Hematopoietic multipotent progenitor cell (in vitro differentiated cells): ENCODE data around the gene RAB20. TPM values are rescaled to one million over a fixed set of nuclear protein-coding genes. Genes with fewer than 3 reads are reported as not detected.

ENCODE experiments used
- DNase-seq, 3 donors: peaks; one replicate each; pipeline ENCODE4 v3.0.0-alpha.2; 2011 to 2015; ENCODE audit warnings: low read depth in 2 of 3, low spot score in 2 of 3
- total RNA-seq: library from RNA; depleted of rRNA; stranded (reverse); fragments of >200 nt; gene quantifications from one replicate; pipeline ENCODE4 v1.2.3, GENCODE V29; 2012

The RAB20 gene
- total RNA-seq, 1 donor = 2.7 TPM

GRCh38 chr13:110556224-110556606, 5.3 kb downstream of the RAB20 start:
- DNase-seq = no peak

GRCh38 chr13:110555601-110556223, 5.8 kb downstream of the RAB20 start:
- DNase-seq = peak in 2 of 3 donors; percentile 18 to 63

- no peak for DNase-seq
Observed at GRCh38 chr13:110554946-110555345, 6.6 kb downstream of the RAB20 start.

GRCh38 chr13:110554227-110554836, 7.2 kb downstream of the RAB20 start:
- no peak for DNase-seq

GRCh38 chr13:110553417-110553816, 8.1 kb downstream of the RAB20 start:
- no peak for DNase-seq

GRCh38 chr13:110552767-110553166, 8.8 kb downstream of the RAB20 start:
- no peak for DNase-seq

GRCh38 chr13:110551284-110551683, 10.2 kb downstream of the RAB20 start:
- DNase-seq = no peak

GRCh38 chr13:110549795-110550160, 11.7 kb downstream of the RAB20 start:
- DNase-seq = no peak

- DNase-seq = no peak
Observed at GRCh38 chr13:110548891-110549794, 12.4 kb downstream of the RAB20 start.

GRCh38 chr13:110546926-110547325, 14.6 kb downstream of the RAB20 start:
- no peak for DNase-seq

- no peak for DNase-seq
Observed at GRCh38 chr13:110546378-110546777, 15.1 kb downstream of the RAB20 start.

GRCh38 chr13:110542169-110542796, 19.2 kb downstream of the RAB20 start:
- no peak for DNase-seq

- no peak for DNase-seq
Observed at GRCh38 chr13:110541526-110541920, 20.0 kb downstream of the RAB20 start.

- no peak for DNase-seq
Observed at GRCh38 chr13:110540871-110541525, 20.5 kb downstream of the RAB20 start.

- no peak for DNase-seq
Observed at GRCh38 chr13:110539894-110540293, 21.6 kb downstream of the RAB20 start.

- DNase-seq = peak in 1 of 3 donors; percentile 19
Observed at GRCh38 chr13:110538632-110539031, 22.9 kb downstream of the RAB20 start.

GRCh38 chr13:110536006-110536693, 25.4 kb downstream of the RAB20 start:
- peak in 2 of 3 donors; percentile 63 to 71 for DNase-seq

- no peak for DNase-seq
Observed at GRCh38 chr13:110535526-110535925, 26.0 kb downstream of the RAB20 start.

GRCh38 chr13:110533771-110534670, 27.5 kb downstream of the RAB20 start:
- no peak for DNase-seq
